Activated CD4-positive, alpha-beta T cell treated with anti-CD3 and anti-CD28 coated beads, Interleukin-2, amount 50 U/mL, for 16 hours (primary cell): ENCODE results near the gene TOMM22.

Source experiments
- DNase-seq: peaks from one replicate; pipeline ENCODE4 v3.0.0-alpha.2; 2020

The TOMM22 gene

DNA sequence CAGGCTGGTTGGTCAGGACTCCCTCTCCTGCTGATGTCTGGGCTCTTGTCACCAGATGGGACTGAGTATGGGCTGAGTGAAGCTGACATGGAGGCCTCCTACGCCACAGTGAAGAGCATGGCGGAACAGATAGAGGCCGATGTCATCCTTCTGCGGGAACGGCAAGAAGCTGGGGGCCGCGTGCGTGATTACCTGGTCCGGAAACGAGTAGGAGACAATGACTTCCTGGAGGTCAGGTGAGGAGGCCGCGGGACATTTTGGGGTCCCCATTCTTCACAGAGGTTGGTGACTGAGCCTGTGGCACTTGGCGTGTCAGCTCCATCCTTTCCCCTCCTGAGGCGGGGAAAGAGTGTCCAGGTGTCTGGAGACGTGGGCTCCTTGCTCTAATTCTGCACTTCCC, 34.1 kb downstream of the TOMM22 start:
- no peak for DNase-seq

- no peak for DNase-seq
Measured at GRCh38 chr22:38716271-38716670, 34.5 kb downstream of the TOMM22 start.

GRCh38 chr22:38716826-38717225, 35.1 kb downstream of the TOMM22 start:
- DNase-seq = no peak

GRCh38 chr22:38717244-38717643, 35.5 kb downstream of the TOMM22 start:
- DNase-seq = no peak

DNA sequence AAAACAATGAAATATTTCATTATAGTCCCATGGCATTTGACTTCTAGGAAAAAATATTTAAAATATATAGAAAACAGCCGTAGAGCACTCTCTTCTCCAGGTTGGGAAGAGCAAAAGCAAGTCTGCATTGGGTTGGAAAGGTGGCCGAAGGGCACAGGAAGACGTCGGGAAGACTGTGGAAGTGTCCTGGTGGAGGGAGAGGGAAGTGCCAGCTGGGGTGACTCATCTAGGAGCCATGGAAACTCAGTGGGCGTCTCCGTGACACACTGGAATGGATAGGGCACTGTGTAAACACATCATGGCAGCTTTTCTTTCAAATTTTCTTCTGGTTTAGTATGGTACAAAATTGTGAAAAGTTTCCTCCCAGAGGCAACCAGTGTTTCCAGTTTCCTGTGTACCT, 36.7 kb downstream of the TOMM22 start:
- no peak for DNase-seq

GRCh38 chr22:38719196-38719595, 37.4 kb downstream of the TOMM22 start:
- DNase-seq = no peak

DNA sequence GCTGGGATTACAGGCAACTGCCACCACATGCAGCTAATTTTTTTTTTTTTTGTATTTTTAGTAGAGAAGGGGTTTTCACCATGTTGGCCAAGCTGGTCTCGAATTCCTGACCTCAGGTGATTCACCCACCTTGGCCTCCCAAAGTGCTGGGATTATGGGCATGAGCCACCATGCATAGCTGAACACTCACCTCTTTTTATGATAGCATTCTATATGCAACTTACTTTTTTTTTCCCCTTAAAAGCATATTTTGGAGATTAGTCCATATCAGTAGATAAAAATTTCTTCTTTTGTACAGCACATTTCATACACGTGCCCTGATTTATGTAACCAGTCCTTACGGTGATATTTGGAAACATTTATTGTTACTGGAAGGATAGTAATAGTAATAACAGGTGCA, 38.6 kb downstream of the TOMM22 start:
- no peak for DNase-seq

DNA sequence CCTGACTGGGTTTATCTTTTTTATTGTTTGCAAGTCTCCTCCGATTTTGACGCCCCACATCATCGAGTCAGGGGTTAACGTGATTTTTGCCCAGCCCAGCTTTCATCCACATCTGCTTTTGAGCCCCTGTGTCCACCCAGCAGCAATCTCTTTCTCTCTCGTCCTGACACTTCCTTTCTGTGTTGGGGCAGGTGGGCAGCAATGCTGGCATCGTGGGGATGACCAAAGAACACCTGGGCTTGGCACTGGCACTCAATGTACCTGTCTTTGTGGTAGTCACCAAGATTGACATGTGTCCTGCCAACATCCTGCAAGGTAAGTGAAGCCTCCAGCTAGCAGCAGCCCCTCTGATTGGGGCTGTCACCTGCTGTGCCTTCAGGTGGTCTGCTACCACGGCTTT, 39.8 kb downstream of the TOMM22 start:
- no peak for DNase-seq

DNA sequence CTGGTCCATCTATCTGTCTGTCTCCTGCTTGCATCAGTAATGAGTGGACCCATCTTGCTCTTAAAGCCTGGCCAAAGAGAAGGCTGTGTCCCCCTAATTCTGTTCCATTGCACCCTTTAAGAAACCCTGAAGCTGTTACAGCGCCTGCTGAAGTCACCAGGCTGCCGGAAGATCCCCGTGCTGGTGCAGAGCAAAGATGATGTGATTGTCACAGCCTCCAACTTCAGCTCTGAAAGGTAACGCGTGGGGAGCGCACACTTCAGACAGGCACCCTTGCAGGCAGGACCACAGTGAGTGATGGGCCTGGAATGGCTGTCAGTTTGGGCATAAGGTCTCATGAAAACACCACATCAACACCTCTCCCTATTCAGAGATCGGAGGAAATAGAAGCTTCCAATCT, 42.4 kb downstream of the TOMM22 start:
- no peak for DNase-seq

GRCh38 chr22:38724926-38725571, 43.3 kb downstream of the TOMM22 start:
- DNase-seq = peak; percentile 36

DNA sequence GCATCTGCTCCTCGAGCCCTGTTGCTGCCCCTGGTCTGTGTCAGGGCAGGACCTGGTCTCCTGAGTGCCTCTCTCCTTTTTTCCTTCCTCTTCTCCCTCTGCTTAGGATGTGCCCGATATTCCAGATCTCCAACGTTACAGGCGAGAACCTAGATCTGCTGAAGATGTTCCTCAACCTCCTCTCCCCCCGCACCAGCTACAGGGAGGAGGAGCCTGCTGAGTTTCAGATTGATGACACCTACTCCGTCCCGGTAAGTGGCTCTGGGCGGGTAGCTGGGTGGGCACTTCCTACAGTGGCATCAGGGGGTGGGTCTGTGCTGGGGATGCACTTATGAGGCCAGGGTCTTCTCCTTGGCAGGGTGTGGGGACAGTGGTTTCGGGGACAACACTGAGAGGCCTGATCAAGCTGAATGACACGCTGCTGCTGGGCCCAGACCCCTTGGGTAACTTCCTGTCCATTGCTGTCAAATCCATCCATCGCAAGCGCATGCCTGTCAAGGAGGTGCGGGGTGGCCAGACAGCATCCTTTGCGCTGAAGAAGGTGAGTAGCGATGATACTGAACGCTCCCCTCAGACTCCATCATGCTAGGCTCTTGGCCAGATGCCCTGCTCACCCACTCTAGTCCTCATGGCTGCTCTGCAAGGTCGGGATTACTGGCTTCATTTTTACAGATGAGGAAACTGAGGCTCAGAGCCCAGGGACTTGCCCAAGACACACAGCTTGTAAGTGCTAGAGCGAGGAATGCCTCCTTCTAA, 44.3 kb downstream of the TOMM22 start:
- no peak for DNase-seq

- no peak for DNase-seq
Measured at GRCh38 chr22:38727123-38727522, 45.4 kb downstream of the TOMM22 start.

GRCh38 chr22:38727530-38728451, 46.0 kb downstream of the TOMM22 start:
- no peak for DNase-seq

DNA sequence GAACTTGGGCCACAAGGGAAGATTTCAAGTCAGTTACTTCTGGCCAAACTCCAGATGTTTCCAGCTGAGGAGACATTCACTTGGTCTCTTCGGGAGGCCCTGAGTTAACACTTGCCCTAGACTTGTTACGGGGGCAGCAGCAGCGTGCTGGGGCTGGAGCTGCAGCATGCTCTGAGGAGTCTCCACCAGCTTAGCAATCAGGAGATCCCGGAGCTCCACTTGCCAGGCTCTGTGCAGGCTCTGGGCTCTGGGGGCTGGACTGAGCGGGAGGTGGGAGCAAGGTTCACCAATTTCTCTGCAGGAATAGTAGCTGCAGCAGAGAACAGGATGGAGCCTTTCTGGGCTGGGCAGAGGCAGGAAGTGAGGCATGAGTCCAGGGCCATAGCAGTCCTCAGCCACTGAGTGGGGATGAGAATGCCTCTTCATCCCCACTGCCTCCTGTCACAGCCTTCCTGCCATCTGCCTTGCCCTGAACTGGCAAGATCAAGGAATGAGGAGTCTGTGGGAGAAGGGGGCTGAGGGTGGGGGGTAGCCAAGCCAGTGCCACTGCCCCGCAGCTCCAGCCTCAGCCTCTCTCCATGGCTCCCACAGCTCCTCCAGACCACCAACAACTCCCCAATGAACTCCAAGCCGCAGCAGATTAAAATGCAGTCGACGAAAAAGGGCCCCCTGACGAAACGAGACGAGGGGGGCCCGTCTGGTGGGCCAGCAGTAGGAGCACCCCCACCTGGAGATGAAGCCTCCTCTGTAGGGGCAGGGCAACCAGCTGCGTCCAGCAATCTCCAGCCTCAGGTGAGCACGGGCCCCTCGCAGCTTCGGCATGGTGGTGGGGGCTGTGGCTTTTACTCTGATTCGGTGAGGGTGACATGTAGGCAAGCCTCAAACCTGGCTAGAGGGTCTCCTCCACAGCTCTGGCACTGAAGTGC, 47.4 kb downstream of the TOMM22 start:
- DNase-seq = no peak

DNA sequence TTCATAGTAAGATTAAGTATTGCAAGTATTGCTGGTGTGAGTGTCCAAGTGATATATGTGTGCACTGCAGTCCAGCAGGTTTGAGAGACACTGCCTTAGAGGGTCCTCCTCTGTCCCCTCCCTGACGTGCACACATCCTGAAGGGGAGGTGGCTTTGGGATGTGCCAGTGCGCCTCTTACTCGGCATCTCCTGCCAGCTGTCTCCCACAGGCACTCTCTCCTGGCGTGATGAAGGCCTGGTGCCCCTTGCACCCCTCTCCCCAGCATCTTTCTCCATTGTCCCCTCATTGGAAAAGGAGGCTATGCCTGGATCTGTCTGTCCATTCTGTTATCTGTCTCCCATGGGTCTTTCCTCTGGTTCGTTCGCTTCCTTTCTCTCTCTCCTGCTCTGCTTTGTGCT, 48.2 kb downstream of the TOMM22 start:
- DNase-seq = no peak

DNA sequence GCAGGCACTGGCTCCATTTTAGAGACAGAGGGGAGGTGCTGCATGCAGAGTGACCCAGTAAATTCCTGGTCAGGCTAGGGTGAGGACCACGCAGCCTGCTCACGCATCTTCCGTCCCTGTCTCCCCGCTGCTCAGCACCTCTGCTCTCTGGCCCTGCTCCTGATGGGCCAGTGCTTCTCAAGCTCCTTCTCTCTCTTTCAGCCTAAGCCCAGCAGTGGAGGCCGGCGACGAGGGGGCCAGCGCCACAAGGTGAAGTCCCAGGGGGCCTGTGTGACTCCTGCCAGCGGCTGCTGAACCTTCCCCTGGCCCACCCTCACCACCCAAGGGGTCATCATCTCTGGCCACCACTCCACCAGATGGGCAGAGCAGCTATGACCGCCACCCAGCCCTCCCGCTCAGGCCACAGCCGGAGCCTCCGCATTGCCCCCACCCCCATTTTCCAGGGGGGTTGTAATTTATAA, 48.7 kb downstream of the TOMM22 start:
- no peak for DNase-seq

- DNase-seq = no peak
Measured at GRCh38 chr22:38731703-38732161, 50.0 kb downstream of the TOMM22 start.

DNA sequence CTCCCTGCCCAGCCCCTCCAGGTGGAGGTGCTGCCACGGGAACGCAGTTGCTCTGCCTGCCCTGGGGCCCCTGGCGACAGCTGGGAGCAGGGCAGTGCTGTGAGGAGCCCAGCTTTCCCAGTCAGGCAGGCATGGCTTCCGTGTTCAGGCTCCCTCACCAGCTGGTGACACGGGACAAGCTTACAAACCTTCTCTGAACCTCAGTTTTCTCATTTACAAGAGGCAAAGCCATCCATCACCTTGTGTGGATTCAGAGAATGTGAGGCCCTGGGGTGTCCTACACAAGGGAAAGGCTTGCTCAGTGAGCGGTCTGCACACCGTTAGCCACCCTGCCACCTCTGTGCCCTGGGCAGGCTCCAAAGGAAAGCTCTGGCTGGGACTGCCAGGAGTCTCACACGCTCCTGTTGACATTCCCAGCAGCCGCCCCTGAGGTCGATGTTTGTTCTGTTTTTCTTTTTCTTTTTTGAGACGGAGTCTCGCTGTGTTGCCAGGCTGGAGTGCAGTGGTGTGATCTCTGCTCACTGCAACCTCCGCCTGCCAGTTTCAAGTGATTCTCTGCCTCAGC, 50.6 kb downstream of the TOMM22 start:
- no peak for DNase-seq

DNA sequence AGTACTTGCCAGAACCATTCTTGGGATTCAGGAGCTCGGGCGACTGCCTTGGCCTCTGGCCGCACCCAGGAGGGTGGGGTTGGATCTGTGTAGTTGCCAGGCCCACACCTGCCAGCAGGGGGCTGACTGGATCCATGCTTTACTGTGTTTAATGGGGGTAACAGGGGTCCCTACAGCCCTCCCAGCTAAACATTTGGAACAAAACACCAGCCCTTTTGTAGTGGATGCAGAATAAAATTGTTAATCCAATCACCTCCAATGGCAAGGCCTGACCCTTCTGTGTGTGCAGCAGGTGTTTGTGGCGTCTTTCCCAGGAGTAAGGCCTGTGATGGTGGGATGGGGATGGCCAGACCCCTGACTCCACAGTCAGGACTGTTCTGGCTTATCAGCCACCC, 51.6 kb downstream of the TOMM22 start:
- peak; percentile 51 for DNase-seq

DNA sequence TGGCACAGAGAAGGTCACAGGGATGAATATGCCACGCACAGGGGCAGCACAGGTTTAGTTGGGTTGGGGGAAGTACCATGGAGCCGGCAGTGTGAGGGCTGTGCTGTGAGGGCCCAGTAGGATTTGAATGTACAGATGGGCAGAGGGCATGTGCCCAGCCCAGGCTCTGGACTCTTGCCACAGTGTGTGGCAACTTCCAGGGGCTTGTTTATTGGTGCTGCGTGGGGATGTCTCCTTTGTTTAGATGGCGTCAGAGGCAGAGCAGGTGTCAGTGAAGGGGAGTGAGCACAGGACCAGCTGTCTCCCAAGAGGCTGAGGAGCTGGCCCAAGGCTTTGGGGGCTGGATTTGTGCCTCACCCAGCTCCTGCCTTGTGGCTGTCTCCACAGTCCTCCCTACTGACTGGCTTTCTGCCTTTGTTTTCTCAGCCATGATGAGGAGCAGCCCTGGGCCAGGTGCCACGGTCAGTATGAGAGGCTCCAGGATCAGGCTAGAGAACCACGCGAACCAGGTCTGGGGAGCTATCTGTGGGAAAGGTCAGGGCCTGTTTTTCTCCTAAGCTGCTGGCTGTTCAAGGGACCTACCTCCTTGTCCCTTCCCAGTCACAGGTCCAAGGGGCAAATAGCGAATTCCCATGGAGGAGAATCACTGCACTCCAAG, 52.1 kb downstream of the TOMM22 start:
- DNase-seq = no peak

DNA sequence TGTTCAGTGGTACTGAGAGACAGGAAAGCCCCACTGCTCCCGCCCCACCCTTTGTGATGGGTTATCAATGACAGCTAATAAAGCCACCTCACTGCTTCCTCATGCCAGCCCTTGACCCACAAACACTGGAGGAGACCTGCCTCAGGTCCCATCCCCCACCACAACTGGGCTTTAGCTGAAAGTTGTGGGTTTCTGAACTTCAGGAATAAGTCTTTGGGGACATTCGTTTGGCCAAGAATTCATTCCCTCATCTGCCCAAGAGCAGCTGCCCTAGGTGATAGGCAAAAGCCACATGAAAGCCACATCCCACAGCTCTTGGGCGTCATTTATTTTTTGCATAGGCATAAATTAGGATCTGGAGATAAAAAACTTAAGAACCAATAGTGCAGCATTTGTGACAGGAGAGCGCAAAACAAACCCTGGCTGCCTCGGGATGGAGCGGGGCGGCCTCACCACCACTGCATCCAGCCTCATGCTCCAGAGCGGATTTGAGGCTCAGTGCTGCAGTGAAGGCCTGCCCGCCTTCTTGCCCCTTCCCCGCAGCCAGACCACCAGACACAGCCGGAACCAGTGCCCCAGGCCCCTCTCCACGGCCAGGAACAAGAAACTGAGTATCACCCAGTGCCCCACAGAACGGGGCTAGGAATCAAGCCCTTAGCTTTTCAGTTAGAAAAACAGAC, 52.8 kb downstream of the TOMM22 start:
- no peak for DNase-seq
